PFSK-1 (cell line): Measurements from ENCODE around the gene SPACA6.

ENCODE experiments used
- FOXP2 ChIP-seq: optimal IDR thresholded peaks from 2 replicates; pipeline ENCODE3; 2011; ENCODE audit warnings: borderline replicate concordance, control low read depth, inconsistent platforms; ENCODE audit not compliant: insufficient read depth; ENCODE audit errors: extremely low read length, extremely low read depth
- POLR2AphosphoS5 ChIP-seq: IDR thresholded peaks from 2 replicates; pipeline ENCODE4 v1.6.1; 2012; ENCODE audit warnings: low read depth, mild to moderate bottlenecking, control low read depth, low read length, moderate library complexity
- REST ChIP-seq, 2 experiments: IDR thresholded peaks; 2 replicates each; pipeline versions ENCODE4 v1.6.1 to v1.8.0; 2011 to 2012; ENCODE audit warnings: low read depth in 2 of 2, low read length in 2 of 2, control low read depth in 1 of 2, inconsistent platforms in 1 of 2, mild to moderate bottlenecking in 1 of 2, moderate library complexity in 1 of 2; ENCODE audit not compliant: insufficient read depth in 1 of 2
- SIN3A ChIP-seq: IDR thresholded peaks from 2 replicates; pipeline ENCODE4 v1.6.1; 2012; ENCODE audit warnings: mild to moderate bottlenecking, low read length, moderate library complexity, borderline replicate concordance; ENCODE audit not compliant: insufficient read depth
- TAF1 ChIP-seq: IDR thresholded peaks from 2 replicates; pipeline ENCODE4 v1.6.1; 2012; ENCODE audit warnings: low read length, control low read depth, borderline replicate concordance; ENCODE audit not compliant: insufficient read depth

Gene SPACA6

GRCh38 chr19:51724543-51724942 is 31.4 kb downstream of the SPACA6 start:
- TF ChIP-seq POLR2AphosphoS5, result no peak
- no peak for TF ChIP-seq REST (IDR thresholded peaks at IDR 0.05; ENCODE audit: insufficient read depth in 1 of 2, low read depth in 2 of 2, low read length in 2 of 2)
- no peak for TF ChIP-seq SIN3A
- TF ChIP-seq TAF1, result no peak
- no peak for TF ChIP-seq FOXP2

GRCh38 chr19:51726049-51726448 is 32.9 kb downstream of the SPACA6 start:
- no peak for TF ChIP-seq REST (IDR thresholded peaks at IDR 0.05; ENCODE audit: insufficient read depth in 1 of 2, low read depth in 2 of 2, low read length in 2 of 2)
- TF ChIP-seq TAF1, result no peak
- no peak for TF ChIP-seq POLR2AphosphoS5
- TF ChIP-seq SIN3A, result no peak
- no peak for TF ChIP-seq FOXP2

GRCh38 chr19:51727349-51727880 is 34.3 kb downstream of the SPACA6 start:
- TF ChIP-seq FOXP2 (no peak), SIN3A (no peak), TAF1 (no peak), REST (IDR thresholded peaks at IDR 0.05; ENCODE audit: insufficient read depth in 1 of 2, low read depth in 2 of 2, low read length in 2 of 2) (no peak), POLR2AphosphoS5 (no peak)

GRCh38 chr19:51729781-51730180 is 36.7 kb downstream of the SPACA6 start:
- no peak for TF ChIP-seq FOXP2

- TF ChIP-seq FOXP2, result no peak
- TF ChIP-seq TAF1, result no peak
- TF ChIP-seq SIN3A, result no peak
- no peak for TF ChIP-seq REST (IDR thresholded peaks at IDR 0.05; ENCODE audit: insufficient read depth in 1 of 2, low read depth in 2 of 2, low read length in 2 of 2)
- TF ChIP-seq POLR2AphosphoS5, result no peak
These were observed 40.8 kb downstream of the SPACA6 start for GRCh38 chr19:51733742-51734522.
